Heart left ventricle (tissue), 16 donors: ENCODE data around the gene VWA5B1. TPM values are rescaled to one million over a fixed set of nuclear protein-coding genes. Genes with fewer than 3 reads are reported as not detected.

ENCODE experiments used
- ATAC-seq, 4 donors: fragments of 200-7000 bp; cut with Tn5 transposase; one replicate each; pipeline ENCODE4 v1.9.1; 2020 to 2022; ENCODE audit warnings: moderate library complexity in 4 of 4, mild to moderate bottlenecking in 3 of 4, moderate number of reproducible peaks in 1 of 4
- DNase-seq, 5 donors: peaks; one replicate each; pipeline ENCODE4 v3.0.0-alpha.2; 2020
- H3K27ac ChIP-seq, 12 donors: fragments of 200-600 bp; sonication (generic) in 4 of 12; one replicate each; pipeline versions ENCODE4 v1.5.0 to v1.8.0; 2016 to 2022; ENCODE audit warnings: mild to moderate bottlenecking in 2 of 12
- H3K27me3 ChIP-seq, 9 donors: fragments of 200-600 bp; sonication (generic) in 2 of 9; one replicate each; pipeline versions ENCODE4 v1.5.1 to v1.8.0; 2016 to 2022; ENCODE audit warnings: mild to moderate bottlenecking in 3 of 9
- H3K36me3 ChIP-seq, 9 donors: fragments of 200-600 bp; sonication (generic) in 2 of 9; one replicate each; pipeline versions ENCODE4 v1.5.0 to v1.8.0; 2018 to 2022; ENCODE audit warnings: mild to moderate bottlenecking in 2 of 9
- H3K4me1 ChIP-seq, 12 donors: fragments of 200-600 bp; sonication (generic) in 4 of 12; one replicate each; pipeline versions ENCODE4 v1.5.0 to v1.8.0; 2016 to 2022; ENCODE audit warnings: mild to moderate bottlenecking in 3 of 12
- H3K4me3 ChIP-seq, 12 donors: fragments of 200-600 bp; sonication (generic) in 4 of 12; one replicate each; pipeline versions ENCODE4 v1.5.0 to v1.8.0; 2017 to 2022; ENCODE audit warnings: mild to moderate bottlenecking in 9 of 12, moderate library complexity in 4 of 12
- H3K9me3 ChIP-seq, 12 donors: fragments of 200-600 bp; sonication (generic) in 4 of 12; one replicate each; pipeline versions ENCODE4 v1.5.0 to v1.8.0; 2016 to 2022; ENCODE audit warnings: mild to moderate bottlenecking in 1 of 12
- POLR2A ChIP-seq, 2 donors: fragments of 450-650 bp; IDR thresholded peaks; one replicate each; pipeline ENCODE4 v1.6.1; 2017; ENCODE audit warnings: antibody characterized with exemption in 2 of 2, mild to moderate bottlenecking in 2 of 2, moderate library complexity in 2 of 2
- WGBS, 4 donors: extraction: QIAGEN DNeasy Blood & Tissue Kit in 2 of 4; methylation state at CpG; one replicate each; pipeline versions ENCODE4 v1.1.5 to v1.1.7; 2013 to 2018; 5-methylcytosine and 5-hydroxymethylcytosine counted together
- intact Hi-C, 10 donors: fragments of 100-400 bp; cut with DNase I; formaldehyde crosslinking; loops; one replicate each; pipeline versions ENCODE4 v1.11.1 to v1.14.2; 2022
- polyA plus RNA-seq, 2 donors: library from polyadenylated mRNA; stranded (reverse); fragments of 200-250 nt; gene quantifications; one replicate each; pipeline ENCODE4 v1.2.3, GENCODE V29; 2013
- total RNA-seq, 9 donors: library from RNA; depleted of rRNA in 2 of 9; stranded (reverse); fragments of >200 nt in 2 of 9; fragmentation: NEBNext Ultra II Directional in 3 of 9; extraction: Animal tissue kit (Norgen Biotek cat#: 25700) in 3 of 9; gene quantifications; one replicate each; pipeline versions ENCODE4 v1.1.0 to v1.2.4, GENCODE V29; 2016 to 2023
- TF ChIP-seq, protein P1 (sequence below), 12 donors: fragments of 200-600 bp; sonication (generic) in 4 of 12; IDR thresholded peaks; one replicate each; pipeline versions ENCODE4 v1.5.0 to v1.8.0; 2018 to 2022; ENCODE audit warnings: antibody characterized with exemption in 12 of 12, mild to moderate bottlenecking in 5 of 12
- donor health status: ischemic (EF 13 %, LVEDD 7.1; RV severe dilation, severe dysfunction).
- donor health status: healthy with polysubstance abuse.
- donor health status: DM: no; HTN: yes; CAD: no.
- donor health status: DM: no; HTN: no; CAD: no.
- donor health status: ischemic (EF 25% LVEDD 6.9; RV normal size, moderate dysfunction).
- donor health status: ischemic (EF 25% LVEDD 5.7; RV mildly dilated, moderate dysfunction).
- donor health status: healthy.
- donor health status: DM: yes; HTN: yes; CAD: no.
- donor health status: ischemic (EF 35%, LVEDD 5.7; RV mildly dilated, moderate dysfunction).
- donor health status: nonischemic (EF 11% LVEDD 7.7; RV severe dilation, severe dysfunction).
- donor health status: DM: yes; HTN: yes; CAD: no.
- donor health status: PGD.
- donor health status: ischemic (EF 29% LVEDD 5.4; RV normal size, mild dysfunction).
- donor health status: nonischemic (EF 23%, LVEDD 6.1; RV moderate dilation, normal function).

VWA5B1 gene
- total and polyA plus RNA-seq, 11 donors = 0.04 to 0.88 (median 0.12) TPM; not detected in 4

DNA sequence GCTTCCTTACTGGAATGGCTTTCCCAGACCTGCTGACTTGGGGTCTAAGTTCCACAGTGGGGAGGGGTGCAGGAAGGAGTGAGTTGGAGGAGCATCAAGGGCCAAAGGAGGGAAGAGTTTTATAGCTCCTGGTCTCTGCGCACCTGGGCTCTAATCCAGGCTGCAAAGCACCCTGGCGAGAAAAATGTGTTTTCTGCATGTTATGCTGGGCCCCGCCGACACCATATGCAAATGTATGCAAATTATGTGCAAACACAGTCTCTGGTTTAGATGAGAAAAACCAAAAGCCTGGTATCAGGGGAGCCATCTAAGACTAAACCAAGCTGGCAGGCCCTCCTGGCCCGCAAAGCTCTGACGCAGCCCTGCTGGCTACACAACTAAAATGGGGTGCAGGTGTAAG lies 95.0 kb downstream of the VWA5B1 start:
- WGBS, 4 donors = 43 to 57% (median 45%) methylated on average over 6 of the region's 6 CpGs
- H3K4me3 ChIP-seq = no peak overlapping the region
- H3K4me1 ChIP-seq = no peaks in the 10 kb centered on the region
- TF ChIP-seq POLR2A (IDR thresholded peaks at IDR 0.05) = no peak
- TF ChIP-seq, protein P1, sequence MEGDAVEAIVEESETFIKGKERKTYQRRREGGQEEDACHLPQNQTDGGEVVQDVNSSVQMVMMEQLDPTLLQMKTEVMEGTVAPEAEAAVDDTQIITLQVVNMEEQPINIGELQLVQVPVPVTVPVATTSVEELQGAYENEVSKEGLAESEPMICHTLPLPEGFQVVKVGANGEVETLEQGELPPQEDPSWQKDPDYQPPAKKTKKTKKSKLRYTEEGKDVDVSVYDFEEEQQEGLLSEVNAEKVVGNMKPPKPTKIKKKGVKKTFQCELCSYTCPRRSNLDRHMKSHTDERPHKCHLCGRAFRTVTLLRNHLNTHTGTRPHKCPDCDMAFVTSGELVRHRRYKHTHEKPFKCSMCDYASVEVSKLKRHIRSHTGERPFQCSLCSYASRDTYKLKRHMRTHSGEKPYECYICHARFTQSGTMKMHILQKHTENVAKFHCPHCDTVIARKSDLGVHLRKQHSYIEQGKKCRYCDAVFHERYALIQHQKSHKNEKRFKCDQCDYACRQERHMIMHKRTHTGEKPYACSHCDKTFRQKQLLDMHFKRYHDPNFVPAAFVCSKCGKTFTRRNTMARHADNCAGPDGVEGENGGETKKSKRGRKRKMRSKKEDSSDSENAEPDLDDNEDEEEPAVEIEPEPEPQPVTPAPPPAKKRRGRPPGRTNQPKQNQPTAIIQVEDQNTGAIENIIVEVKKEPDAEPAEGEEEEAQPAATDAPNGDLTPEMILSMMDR (IDR thresholded peaks at IDR 0.05) = no peak
- H3K36me3 ChIP-seq = no peaks in the 10 kb centered on the region
- H3K27ac ChIP-seq = no peak overlapping the region
- no peak for DNase-seq
- intact Hi-C loops = no loop called here
- ATAC-seq = no peak
- peaks cover 7 to 77% (median 31%) of the 10 kb centered on the region in 9 donors for H3K27me3 ChIP-seq
- H3K9me3 ChIP-seq = no peaks in the 10 kb centered on the region

DNA sequence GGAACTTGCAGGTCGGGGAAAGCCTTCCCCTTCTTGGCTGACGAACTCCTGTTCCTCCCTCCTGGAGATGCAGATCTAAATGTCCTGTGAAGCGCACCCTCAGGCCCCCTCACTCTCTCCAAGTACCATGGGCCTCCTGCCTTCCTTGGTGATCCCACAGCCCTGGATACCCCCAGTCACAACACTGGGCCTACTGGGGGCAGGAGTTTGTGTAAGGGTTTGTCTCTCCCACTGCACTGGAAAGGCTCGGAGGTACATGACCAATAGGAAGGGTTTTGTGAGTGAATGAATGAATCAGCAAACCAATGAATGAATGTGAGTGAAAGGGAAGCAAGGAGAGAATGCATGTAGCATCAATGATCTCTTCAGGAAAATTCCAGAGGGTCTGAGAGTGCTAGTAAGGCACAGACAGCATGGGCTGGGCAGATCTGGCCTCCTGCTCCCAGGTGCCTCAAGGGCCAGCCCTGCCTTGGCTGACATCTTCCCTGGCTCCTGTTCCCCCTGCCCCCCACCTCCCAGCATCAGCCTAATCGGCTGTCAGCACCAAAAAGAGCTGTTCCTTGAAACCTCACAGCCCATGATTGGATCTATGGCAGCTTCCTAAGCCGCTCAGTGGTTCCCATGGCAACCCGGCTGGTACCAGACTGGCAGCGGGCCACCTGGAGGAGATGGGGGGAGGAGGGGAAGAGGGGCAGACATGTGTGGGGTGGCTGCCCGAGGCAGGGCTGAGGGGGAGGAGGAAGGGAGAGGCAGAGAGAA lies 95.8 kb downstream of the VWA5B1 start:
- H3K9me3 ChIP-seq = no peaks in the 10 kb centered on the region
- WGBS, 4 donors = 33 to 40% (median 37%) methylated on average over 9 of the region's 9 CpGs
- no peak for ATAC-seq
- H3K4me3 ChIP-seq = no peak overlapping the region
- H3K27ac ChIP-seq = no peak overlapping the region
- H3K27me3 ChIP-seq = peaks cover 7 to 81% (median 31%) of the 10 kb centered on the region in 9 donors
- intact Hi-C loops = no loop called here
- no peak for DNase-seq
- H3K4me1 ChIP-seq = no peaks in the 10 kb centered on the region
- no peak for TF ChIP-seq POLR2A (IDR thresholded peaks at IDR 0.05)
- TF ChIP-seq, protein P1 (IDR thresholded peaks at IDR 0.05) = no peak
- H3K36me3 ChIP-seq = no peaks in the 10 kb centered on the region

DNA sequence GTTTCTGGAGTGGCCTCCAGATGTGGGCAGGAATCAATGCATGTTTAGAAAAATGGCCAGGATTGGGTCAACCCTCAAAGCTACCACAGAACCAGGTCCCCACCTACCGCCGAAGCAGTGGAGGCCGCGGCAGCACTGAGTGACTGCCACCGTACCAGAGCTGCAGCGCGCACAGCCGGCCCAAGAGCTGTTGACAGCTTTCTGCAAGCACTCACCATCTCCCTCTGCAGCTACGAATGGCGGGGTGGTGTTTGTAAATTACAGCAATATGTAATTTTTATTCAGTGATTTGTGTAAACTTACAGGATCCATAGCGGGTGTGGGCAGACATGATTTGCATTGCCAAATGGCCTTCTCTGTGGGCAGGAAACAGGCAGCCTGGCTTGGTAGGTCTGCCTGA lies 98.9 kb downstream of the VWA5B1 start:
- Histone ChIP-seq H3K4me3 (no peak overlapping the region), H3K27me3 (peaks cover 5 to 59% (median 27%) of the 10 kb centered on the region in 9 donors), H3K36me3 (no peaks in the 10 kb centered on the region), H3K4me1 (no peaks in the 10 kb centered on the region), H3K9me3 (peaks cover 0 to 7% (median 1%) of the 10 kb centered on the region in 12 donors), H3K27ac (no peak overlapping the region)
- 52 to 71% (median 62%) methylated on average over 11 of the region's 11 CpGs for WGBS, 4 donors
- TF ChIP-seq, protein P1 (IDR thresholded peaks at IDR 0.05) = no peak
- TF ChIP-seq POLR2A (IDR thresholded peaks at IDR 0.05) = no peak
- intact Hi-C loops = no loop called here
- ATAC-seq (no peak), DNase-seq (no peak)

DNA sequence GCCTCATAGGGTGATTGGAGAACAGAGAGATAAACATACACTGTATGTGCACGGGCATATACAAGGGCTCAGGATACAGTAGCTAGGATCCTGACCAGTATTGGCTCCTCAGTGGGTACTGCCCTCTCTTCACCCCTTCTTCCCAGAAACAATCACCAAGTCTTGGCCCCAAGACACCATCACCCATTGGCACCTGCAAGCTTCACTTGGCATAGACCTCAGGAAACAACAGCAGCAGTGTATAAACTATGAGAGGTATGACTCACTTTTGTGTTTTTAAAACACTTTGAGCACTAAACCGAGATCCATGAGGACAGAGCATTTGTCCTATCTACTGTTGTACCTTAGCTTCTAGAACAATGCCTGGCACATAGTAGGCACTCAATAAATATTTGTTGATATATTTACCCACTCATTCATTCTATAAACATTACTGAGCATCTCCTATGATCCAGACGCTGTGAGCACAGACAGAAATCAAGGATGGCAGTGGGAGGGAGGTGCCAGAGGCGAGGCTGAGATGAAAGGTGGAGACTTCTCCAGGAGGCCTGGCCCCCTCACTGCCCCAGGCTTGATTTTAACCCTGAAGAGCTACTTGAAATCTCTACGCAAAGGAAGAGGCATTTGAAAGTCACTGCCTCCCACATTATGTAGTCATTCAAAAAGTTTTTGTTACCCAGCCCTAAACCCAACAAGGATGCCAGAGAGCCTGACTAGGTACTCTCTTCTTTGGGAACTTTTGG lies 100.1 kb downstream of the VWA5B1 start:
- H3K9me3 ChIP-seq = peaks cover 0 to 16% (median 12%) of the 10 kb centered on the region in 12 donors
- H3K27me3 ChIP-seq = peaks cover 0 to 50% (median 18%) of the 10 kb centered on the region in 9 donors
- intact Hi-C loops = no loop called here
- H3K4me1 ChIP-seq = no peaks in the 10 kb centered on the region
- no peak overlapping the region for H3K4me3 ChIP-seq
- H3K36me3 ChIP-seq = no peaks in the 10 kb centered on the region
- DNase-seq (no peak), ATAC-seq (no peak)
- 51 to 65% (median 55%) methylated on average over 5 of the region's 5 CpGs for WGBS, 4 donors
- TF ChIP-seq POLR2A (IDR thresholded peaks at IDR 0.05) = no peak
- TF ChIP-seq, protein P1 (IDR thresholded peaks at IDR 0.05) = no peak
- no peak overlapping the region for H3K27ac ChIP-seq
